ENCODE results near the gene GNAQ. TPM values are rescaled to one million over a fixed set of nuclear protein-coding genes. Genes with fewer than 3 reads are reported as not detected.
A peak's percentile ranks its signal among the peaks of the same experiment; 100 is the strongest.

The GNAQ gene
- total and polyA plus RNA-seq, 8 donors = 55.5 to 95.5 (median 62.8) TPM

DNA sequence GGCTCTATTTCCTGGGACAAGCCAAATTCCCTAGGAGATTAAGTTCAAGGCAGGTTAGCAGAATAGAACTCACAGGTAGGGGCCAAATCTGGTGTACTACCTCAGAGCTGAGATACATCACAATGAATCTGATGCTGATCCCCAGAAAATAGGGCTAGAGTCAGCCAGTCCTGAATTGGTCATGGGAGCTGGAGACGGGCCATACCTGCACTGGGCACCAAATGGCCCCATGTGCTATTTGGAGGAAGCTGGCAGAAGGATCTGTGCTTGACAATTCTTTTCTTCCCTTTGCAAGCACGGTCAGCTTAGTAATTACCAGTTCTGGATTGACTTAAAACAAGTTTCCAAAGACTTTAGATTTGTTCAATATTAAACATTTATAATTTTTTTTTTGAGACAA lies 10.4 kb upstream of the GNAQ start:
- TF ChIP-seq, protein P1, sequence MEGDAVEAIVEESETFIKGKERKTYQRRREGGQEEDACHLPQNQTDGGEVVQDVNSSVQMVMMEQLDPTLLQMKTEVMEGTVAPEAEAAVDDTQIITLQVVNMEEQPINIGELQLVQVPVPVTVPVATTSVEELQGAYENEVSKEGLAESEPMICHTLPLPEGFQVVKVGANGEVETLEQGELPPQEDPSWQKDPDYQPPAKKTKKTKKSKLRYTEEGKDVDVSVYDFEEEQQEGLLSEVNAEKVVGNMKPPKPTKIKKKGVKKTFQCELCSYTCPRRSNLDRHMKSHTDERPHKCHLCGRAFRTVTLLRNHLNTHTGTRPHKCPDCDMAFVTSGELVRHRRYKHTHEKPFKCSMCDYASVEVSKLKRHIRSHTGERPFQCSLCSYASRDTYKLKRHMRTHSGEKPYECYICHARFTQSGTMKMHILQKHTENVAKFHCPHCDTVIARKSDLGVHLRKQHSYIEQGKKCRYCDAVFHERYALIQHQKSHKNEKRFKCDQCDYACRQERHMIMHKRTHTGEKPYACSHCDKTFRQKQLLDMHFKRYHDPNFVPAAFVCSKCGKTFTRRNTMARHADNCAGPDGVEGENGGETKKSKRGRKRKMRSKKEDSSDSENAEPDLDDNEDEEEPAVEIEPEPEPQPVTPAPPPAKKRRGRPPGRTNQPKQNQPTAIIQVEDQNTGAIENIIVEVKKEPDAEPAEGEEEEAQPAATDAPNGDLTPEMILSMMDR (IDR thresholded peaks at IDR 0.05) = no peak
- intact Hi-C loops (cut with DNase I) = loop anchor here in 1 of 2 donors (10.0 kb wide), 1 partner anchor 607 kb away; no protein-coding TSS in a partner anchor
- Histone ChIP-seq H3K9me3 (no peaks in the 10 kb centered on the region), H3K4me3 (no peak overlapping the region), H3K27ac (no peak overlapping the region), H3K36me3 (no peaks in the 10 kb centered on the region), H3K27me3 (no peaks in the 10 kb centered on the region), H3K4me1 (peaks cover 0 to 9% of the 10 kb centered on the region in 2 donors)
- DNase-seq = no peak
- no peak for ATAC-seq

DNA sequence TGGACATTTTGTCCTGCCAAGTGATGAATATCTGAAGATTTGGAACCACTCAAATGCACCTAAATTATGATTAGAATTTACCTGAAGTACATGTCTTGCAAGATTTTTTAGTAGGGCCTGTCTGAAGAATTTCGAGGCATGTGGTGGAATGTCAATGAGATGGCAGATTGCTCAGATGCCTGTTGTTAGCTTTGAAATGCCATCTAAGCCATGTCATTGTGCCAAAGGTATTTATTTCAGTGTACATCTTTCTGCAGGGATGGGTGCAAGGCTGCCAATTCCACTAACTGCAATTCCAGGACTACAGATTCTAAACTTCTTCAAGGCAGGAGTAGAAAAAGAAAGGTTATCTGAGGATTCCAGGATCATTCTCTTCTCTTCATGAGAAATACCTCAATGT lies 9.1 kb upstream of the GNAQ start:
- TF ChIP-seq, protein P1 (IDR thresholded peaks at IDR 0.05) = no peak
- intact Hi-C loops (cut with DNase I) = loop anchor here in 1 of 2 donors (10.0 kb wide), 1 partner anchor 606 kb away; no protein-coding TSS in a partner anchor
- H3K4me3 ChIP-seq = no peak overlapping the region
- no peak for DNase-seq
- no peaks in the 10 kb centered on the region for H3K9me3 ChIP-seq
- ATAC-seq = no peak
- H3K36me3 ChIP-seq = no peaks in the 10 kb centered on the region
- peaks cover 0 to 11% of the 10 kb centered on the region in 2 donors for H3K4me1 ChIP-seq
- H3K27ac ChIP-seq = no peak overlapping the region
- no peaks in the 10 kb centered on the region for H3K27me3 ChIP-seq

DNA sequence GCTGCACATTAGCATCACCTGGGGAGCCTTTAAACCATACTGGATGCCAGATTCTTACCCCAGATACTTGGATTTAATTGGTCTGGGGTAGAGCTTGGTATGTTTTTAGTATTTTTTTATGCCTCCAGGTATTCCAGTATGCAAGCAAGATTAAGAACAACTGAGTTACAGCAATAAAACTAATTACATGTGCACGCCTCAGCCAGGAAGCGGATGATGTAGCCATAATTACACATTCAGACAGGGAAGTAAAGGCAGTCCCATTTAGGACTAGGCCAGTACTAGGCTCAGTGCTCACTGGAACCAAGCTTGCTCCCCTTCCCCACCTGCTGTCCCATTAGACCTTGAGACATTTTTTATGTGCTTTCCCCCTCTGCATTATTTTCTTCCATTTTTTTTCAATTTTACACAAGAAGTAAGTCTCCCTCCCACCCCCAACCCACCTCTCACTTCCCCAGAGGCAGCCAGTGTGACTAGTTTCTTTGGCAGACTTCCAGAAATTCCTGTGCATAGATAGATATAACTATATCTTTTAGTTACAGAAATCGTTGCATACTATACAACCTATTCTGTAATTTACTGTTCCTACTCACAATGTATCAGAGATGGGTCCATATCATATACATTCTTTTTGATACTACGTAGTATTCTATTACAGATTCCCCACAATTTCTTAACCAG lies 7.1 kb upstream of the GNAQ start:
- Histone ChIP-seq H3K27me3 (no peaks in the 10 kb centered on the region), H3K4me1 (peaks cover 2 to 31% of the 10 kb centered on the region in 2 donors), H3K36me3 (no peaks in the 10 kb centered on the region), H3K4me3 (no peak overlapping the region), H3K9me3 (no peaks in the 10 kb centered on the region), H3K27ac (no peak overlapping the region)
- TF ChIP-seq, protein P1 (IDR thresholded peaks at IDR 0.05) = no peak
- no peak for ATAC-seq
- intact Hi-C loops (cut with DNase I) = no loop called here
- DNase-seq = no peak

DNA sequence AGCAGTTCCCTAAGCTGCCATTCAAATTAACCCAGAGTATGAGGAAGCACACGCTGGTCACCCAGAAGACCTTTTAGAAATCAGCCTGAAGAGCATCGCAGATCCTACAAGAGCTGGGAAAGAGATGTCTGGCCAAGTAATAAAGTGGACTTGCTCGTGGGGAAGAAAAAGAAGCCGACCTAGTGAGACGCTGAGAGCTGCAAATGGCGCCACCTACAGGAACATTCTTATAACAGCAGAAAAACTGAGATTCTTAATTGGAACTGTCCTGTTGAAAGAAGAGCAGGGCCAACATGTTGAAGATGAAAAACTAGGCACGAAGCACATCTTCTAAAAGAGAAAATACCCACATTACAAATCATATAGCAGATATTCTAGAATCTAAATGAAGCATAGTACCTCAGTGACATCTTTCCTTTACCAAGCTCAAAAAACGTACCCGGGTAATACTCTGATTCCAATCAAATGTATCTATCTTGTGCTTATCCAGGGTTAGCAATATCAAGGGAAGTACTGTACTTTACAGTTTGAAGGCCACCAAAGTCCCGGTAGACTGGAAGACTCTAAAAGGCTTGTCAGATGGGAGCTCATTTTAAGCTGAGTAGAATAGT lies 3.9 kb upstream of the GNAQ start:
- Histone ChIP-seq H3K27me3 (no peaks in the 10 kb centered on the region), H3K4me1 (peaks cover 5 to 42% of the 10 kb centered on the region in 2 donors), H3K4me3 (no peak overlapping the region), H3K36me3 (no peaks in the 10 kb centered on the region), H3K27ac (peak overlapping the region in 1 of 2 donors; percentile 58), H3K9me3 (no peaks in the 10 kb centered on the region)
- ATAC-seq = peak; percentile 37
- TF ChIP-seq, protein P1 (IDR thresholded peaks at IDR 0.05) = peak; percentile 75 to 84
- DNase-seq = peak in 3 of 4 donors; percentile 51 to 90 (median 79)
- intact Hi-C loops (cut with DNase I) = no loop called here

DNA sequence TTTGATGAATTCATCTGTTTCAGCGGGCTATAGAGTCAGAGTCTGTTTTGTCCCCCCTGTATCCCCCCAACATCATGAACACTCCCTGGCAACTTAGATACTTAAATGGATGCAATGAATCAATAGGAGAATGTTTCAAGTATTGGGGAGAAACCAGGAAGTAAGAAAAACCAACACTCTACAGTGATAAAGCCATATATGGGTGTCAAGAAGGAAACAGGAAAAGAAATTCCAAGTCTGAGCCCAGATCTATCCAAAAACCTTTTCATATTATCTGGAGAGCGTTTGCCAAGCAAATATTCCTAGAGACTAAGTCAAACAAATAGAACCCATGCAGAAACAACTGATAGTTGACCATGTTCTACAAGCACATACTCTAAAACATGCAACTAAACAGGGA lies 2.3 kb upstream of the GNAQ start:
- Histone ChIP-seq H3K4me3 (no peak overlapping the region), H3K36me3 (no peaks in the 10 kb centered on the region), H3K27me3 (no peaks in the 10 kb centered on the region), H3K4me1 (peaks cover 5 to 44% of the 10 kb centered on the region in 2 donors), H3K9me3 (no peaks in the 10 kb centered on the region), H3K27ac (peak overlapping the region in 1 of 2 donors; percentile 95)
- DNase-seq = no peak
- ATAC-seq = peak; percentile 2
- TF ChIP-seq, protein P1 (IDR thresholded peaks at IDR 0.05) = no peak
- intact Hi-C loops (cut with DNase I) = no loop called here
